Activated naive CD8-positive, alpha-beta T cell (primary cell): Measurements from ENCODE around the gene PDGFRB.
A peak's percentile ranks its signal among the peaks of the same experiment; 100 is the strongest.

ENCODE experiments used
- H3K27ac Mint-ChIP-seq: one replicate; pipeline ENCODE4 v1.8.0; 2021; ENCODE audit warnings: mixed read lengths
- H3K27me3 Mint-ChIP-seq: one replicate; pipeline ENCODE4 v1.8.0; 2021; ENCODE audit warnings: mixed read lengths
- H3K36me3 Mint-ChIP-seq: one replicate; pipeline ENCODE4 v1.8.0; 2021; ENCODE audit warnings: mixed read lengths
- H3K4me1 Mint-ChIP-seq: one replicate; pipeline ENCODE4 v1.8.0; 2021; ENCODE audit warnings: low read depth, mixed read lengths
- H3K4me3 Mint-ChIP-seq: one replicate; pipeline ENCODE4 v1.8.0; 2021; ENCODE audit warnings: mild to moderate bottlenecking, mixed read lengths
- H3K9me3 Mint-ChIP-seq: one replicate; pipeline ENCODE4 v1.8.0; 2021; ENCODE audit warnings: low read depth, mixed read lengths

PDGFRB gene

DNA sequence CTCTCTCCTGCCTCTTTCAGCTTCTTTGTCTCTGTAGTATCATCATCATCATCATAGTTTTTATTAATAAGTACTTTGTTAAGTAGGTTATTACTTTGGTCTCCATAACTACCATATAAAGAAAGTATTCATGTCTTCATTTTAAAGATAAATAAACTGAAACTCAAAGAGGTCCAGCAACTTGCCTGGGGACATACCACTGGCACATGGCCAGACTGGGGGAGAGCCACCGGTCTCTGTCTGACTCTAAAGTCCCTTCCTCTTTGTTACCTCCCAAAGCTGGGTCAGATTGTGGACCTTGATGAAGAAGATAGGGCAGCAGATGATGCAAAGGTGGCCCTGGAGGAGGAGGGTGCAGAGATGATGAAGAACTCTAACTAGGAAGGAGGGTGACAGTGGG is 19.4 kb upstream of the PDGFRB start:
- no peaks in the 10 kb centered on the region for H3K9me3 Mint-ChIP-seq
- H3K4me3 Mint-ChIP-seq = no peak overlapping the region
- no peaks in the 10 kb centered on the region for H3K36me3 Mint-ChIP-seq
- H3K27ac Mint-ChIP-seq = no peak overlapping the region
- H3K4me1 Mint-ChIP-seq = no peaks in the 10 kb centered on the region
- peaks cover 13% of the 10 kb centered on the region for H3K27me3 Mint-ChIP-seq

GRCh38 chr5:150174285-150174684 is 18.6 kb upstream of the PDGFRB start:
- Mint-ChIP-seq H3K27me3 (peaks cover 13% of the 10 kb centered on the region), H3K9me3 (no peaks in the 10 kb centered on the region), H3K27ac (no peak overlapping the region), H3K4me1 (no peaks in the 10 kb centered on the region), H3K36me3 (no peaks in the 10 kb centered on the region), H3K4me3 (no peak overlapping the region)

DNA sequence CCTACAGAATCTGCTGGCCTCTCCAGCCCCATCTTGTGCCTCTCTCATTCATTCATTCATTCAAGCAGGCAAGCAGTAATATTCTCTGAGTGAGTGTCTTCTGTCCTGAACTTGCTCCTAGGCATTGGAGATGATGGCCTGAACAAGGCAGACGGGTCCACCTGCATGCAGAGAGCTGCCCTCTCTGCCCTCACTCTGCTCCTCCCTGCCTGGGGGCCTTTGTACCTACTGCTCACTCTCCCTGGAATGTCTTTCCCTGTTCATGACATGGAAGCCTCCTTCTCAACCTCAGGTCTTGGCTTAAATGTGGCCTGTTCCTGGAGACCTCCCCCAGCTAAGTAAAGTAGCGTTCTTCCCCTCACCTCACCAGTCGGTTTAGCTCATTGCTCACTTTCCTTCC is 17.5 kb upstream of the PDGFRB start:
- no peaks in the 10 kb centered on the region for H3K36me3 Mint-ChIP-seq
- H3K27ac Mint-ChIP-seq = no peak overlapping the region
- H3K9me3 Mint-ChIP-seq = no peaks in the 10 kb centered on the region
- no peak overlapping the region for H3K4me3 Mint-ChIP-seq
- H3K4me1 Mint-ChIP-seq = no peaks in the 10 kb centered on the region
- H3K27me3 Mint-ChIP-seq = peaks cover 23% of the 10 kb centered on the region

DNA sequence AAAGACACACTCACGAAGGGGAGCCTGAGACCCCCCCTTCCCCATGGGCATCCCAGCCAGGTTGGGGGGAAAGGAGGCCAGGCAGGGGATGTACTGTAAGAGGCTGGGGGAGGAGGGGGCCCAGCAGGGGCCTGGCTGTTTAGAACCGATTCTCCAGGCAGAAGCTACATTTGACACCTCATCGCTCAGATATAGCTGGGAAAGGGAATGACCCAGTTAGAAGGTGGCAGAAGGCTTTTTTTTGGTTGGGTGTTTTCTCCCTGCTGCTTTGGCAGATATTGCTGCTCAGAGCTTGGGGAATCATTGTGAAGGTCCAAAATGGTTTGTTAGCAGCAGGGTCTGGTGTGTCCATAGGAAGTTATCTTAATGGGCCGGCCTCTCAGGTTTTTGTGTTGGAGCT is 16.9 kb upstream of the PDGFRB start:
- H3K4me3 Mint-ChIP-seq = no peak overlapping the region
- peaks cover under 1% of the 10 kb centered on the region for H3K4me1 Mint-ChIP-seq
- H3K27ac Mint-ChIP-seq = no peak overlapping the region
- peaks cover 24% of the 10 kb centered on the region for H3K27me3 Mint-ChIP-seq
- no peaks in the 10 kb centered on the region for H3K9me3 Mint-ChIP-seq
- no peaks in the 10 kb centered on the region for H3K36me3 Mint-ChIP-seq

GRCh38 chr5:150172145-150172544 is 16.5 kb upstream of the PDGFRB start:
- Mint-ChIP-seq H3K4me3 (no peak overlapping the region), H3K4me1 (peaks cover 3% of the 10 kb centered on the region), H3K27ac (no peak overlapping the region), H3K36me3 (no peaks in the 10 kb centered on the region), H3K27me3 (peaks cover 27% of the 10 kb centered on the region), H3K9me3 (no peaks in the 10 kb centered on the region)

DNA sequence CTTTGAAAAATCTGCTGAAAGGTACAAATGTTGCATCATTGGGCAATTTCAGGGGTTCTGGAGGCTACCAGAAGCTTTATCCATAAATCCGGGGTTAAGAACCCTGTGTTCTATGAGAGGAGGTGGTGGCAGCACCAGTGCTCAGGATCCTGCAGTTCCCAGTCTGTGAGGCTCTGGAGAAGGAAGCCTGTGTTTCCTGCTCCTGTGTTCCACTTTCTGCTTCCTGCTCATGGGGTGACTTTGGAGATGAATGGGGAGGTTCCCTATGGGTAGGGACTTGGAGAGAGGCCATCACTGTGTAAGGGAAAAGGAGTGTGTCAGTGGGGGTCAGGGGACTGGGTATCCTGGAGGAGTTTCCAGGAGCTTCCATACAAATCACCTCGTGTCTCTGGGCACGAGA is 13.2 kb upstream of the PDGFRB start:
- H3K27me3 Mint-ChIP-seq = peaks cover 30% of the 10 kb centered on the region
- H3K9me3 Mint-ChIP-seq = no peaks in the 10 kb centered on the region
- no peak overlapping the region for H3K27ac Mint-ChIP-seq
- H3K36me3 Mint-ChIP-seq = no peaks in the 10 kb centered on the region
- peaks cover 3% of the 10 kb centered on the region for H3K4me1 Mint-ChIP-seq
- H3K4me3 Mint-ChIP-seq = no peak overlapping the region

DNA sequence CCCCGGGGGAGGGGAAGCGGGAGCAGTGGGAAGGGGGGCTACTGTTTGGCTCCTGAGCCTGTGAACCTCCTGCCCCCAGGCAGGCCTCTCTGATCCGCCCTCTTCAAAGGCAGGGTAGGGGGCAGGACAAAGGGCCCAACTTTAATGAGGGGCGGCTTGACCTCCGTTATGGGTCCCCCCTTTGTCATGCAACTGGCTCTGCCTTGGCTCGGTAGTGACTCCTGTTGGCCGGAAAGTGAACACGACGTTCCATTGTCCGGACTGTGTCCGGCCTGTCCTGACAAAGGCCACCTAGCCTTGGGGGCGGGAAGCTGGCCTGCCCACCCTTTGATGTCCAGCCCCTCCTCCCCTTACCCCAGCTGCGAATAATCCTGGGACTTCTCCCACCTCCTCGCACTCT is 12.3 kb upstream of the PDGFRB start:
- H3K4me3 Mint-ChIP-seq = no peak overlapping the region
- peaks cover 3% of the 10 kb centered on the region for H3K4me1 Mint-ChIP-seq
- H3K9me3 Mint-ChIP-seq = no peaks in the 10 kb centered on the region
- H3K27ac Mint-ChIP-seq = no peak overlapping the region
- H3K27me3 Mint-ChIP-seq = peaks cover 28% of the 10 kb centered on the region
- H3K36me3 Mint-ChIP-seq = no peaks in the 10 kb centered on the region

DNA sequence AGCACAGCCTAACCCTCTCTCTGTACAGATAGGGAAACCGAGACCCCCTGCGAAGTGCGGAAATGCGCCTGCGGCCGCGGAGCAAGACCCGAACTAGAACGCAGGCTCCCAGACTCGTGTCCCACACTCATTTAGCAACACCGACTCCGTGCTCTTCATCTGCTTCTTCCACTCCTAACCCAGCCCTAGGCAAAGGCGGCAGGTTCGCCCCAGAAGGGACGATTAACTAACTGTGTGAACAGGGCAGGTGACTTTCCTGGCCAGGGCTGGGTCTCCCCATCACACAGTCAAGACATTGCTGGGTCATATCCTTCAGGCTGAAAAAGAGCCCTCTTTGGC is 11.8 kb upstream of the PDGFRB start:
- H3K4me3 Mint-ChIP-seq = no peak overlapping the region
- H3K27ac Mint-ChIP-seq = no peak overlapping the region
- H3K4me1 Mint-ChIP-seq = peaks cover 3% of the 10 kb centered on the region
- no peaks in the 10 kb centered on the region for H3K36me3 Mint-ChIP-seq
- peaks cover 28% of the 10 kb centered on the region for H3K27me3 Mint-ChIP-seq
- H3K9me3 Mint-ChIP-seq = no peaks in the 10 kb centered on the region

DNA sequence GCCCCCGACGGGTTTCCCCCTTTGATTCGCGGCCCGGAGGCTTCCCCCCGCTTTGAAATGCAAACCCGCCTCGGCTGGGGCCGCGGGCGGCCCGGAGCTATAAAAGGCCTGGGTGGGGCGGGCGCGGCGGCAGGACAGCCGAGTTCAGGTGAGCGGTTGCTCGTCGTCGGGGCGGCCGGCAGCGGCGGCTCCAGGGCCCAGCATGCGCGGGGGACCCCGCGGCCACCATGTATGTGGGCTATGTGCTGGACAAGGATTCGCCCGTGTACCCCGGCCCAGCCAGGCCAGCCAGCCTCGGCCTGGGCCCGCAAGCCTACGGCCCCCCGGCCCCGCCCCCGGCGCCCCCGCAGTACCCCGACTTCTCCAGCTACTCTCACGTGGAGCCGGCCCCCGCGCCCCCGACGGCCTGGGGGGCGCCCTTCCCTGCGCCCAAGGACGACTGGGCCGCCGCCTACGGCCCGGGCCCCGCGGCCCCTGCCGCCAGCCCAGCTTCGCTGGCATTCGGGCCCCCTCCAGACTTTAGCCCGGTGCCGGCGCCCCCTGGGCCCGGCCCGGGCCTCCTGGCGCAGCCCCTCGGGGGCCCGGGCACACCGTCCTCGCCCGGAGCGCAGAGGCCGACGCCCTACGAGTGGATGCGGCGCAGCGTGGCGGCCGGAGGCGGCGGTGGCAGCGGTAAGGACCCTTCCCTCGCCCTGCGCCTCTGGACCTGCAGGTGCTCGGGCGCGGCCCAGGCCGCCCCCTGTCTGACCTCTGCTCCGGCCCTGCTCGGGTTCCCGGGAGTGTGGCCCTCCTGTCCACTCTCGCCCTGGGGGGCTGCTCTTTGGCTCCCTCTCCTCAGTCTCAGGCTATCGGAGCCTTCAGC is 11.2 kb upstream of the PDGFRB start, which contains the start of gene CDX1:
Gene CDX1 (plus strand): TSS at position 129 of the 862 bp plus-strand sequence. CDS start 99 bp downstream, at position 228.
- Mint-ChIP-seq H3K4me1 (peaks cover 3% of the 10 kb centered on the region), H3K4me3 (no peak within 1 kb of the TSS), H3K27ac (no peak within 1 kb of the TSS), H3K36me3 (no peaks in the 10 kb centered on the region), H3K27me3 (peaks cover 24% of the 10 kb centered on the region), H3K9me3 (no peaks in the 10 kb centered on the region)

GRCh38 chr5:150166037-150166649 is 10.5 kb upstream of the PDGFRB start:
- Mint-ChIP-seq H3K27me3 (peaks cover 24% of the 10 kb centered on the region), H3K4me3 (no peak overlapping the region), H3K36me3 (no peaks in the 10 kb centered on the region), H3K4me1 (peaks cover 3% of the 10 kb centered on the region), H3K27ac (no peak overlapping the region), H3K9me3 (no peaks in the 10 kb centered on the region)

DNA sequence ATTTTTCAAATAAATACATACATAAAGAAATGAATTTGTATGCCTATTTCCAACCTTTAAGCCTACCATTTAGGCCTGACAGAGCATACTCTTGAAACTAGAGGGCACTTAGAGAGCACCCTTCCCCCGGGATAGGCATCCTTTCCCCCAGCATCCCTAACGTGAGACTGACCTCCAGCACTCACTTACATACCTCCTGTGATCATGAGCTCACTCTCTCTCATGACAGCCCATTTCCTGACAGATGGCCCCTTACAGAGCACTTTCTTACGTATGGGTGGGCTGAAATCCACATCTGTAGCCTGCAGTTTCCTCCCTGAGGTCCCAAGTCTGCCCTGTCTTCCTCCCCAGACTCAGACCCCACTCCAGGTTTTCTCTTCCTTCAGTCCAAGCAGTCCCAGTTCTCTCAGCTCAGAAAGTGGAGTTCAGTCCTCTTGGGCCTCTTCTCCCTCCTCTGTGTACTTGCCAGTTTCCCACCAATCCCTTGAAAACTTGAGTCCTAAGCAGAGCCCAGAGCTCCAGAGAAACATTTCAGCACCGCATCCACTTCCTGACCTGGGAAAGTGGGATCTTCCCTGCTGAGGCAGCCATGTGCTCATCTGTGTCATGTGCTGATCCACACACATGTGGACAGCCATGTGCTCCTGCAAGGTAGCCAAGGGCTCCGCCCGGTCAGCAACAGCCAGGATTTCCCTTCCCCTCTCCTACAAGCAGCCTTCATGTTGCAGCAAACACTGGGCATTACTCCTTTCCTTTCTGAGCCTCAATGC is 8.8 kb upstream of the PDGFRB start:
- Mint-ChIP-seq H3K9me3 (no peaks in the 10 kb centered on the region), H3K4me3 (no peak overlapping the region), H3K4me1 (peaks cover 3% of the 10 kb centered on the region), H3K27me3 (peaks cover 18% of the 10 kb centered on the region), H3K27ac (peak overlapping the region; percentile 16), H3K36me3 (no peaks in the 10 kb centered on the region)

GRCh38 chr5:150163547-150164059 is 8.0 kb upstream of the PDGFRB start:
- H3K27me3 Mint-ChIP-seq = peaks cover 13% of the 10 kb centered on the region
- H3K36me3 Mint-ChIP-seq = no peaks in the 10 kb centered on the region
- no peak overlapping the region for H3K27ac Mint-ChIP-seq
- H3K4me3 Mint-ChIP-seq = no peak overlapping the region
- H3K4me1 Mint-ChIP-seq = peaks cover 3% of the 10 kb centered on the region
- H3K9me3 Mint-ChIP-seq = no peaks in the 10 kb centered on the region

DNA sequence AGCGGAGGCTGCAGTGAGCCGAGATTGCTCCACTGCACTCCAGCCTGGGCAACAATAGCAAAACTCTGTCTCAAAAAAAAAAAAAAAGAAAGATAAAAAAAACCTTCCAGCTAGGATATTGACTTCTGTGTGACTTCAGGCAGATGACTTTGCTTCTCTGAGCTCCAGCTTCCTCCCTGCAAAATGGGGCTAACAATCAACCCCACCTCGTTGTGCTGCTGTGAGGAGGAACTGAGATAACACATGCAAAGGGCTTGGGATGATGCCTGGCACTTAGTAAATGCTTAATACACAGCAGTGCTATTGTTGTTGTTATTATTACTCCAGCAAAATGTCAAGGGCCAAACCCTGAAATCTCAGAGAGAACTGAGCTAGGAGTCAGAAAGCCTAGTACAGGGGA is 7.4 kb upstream of the PDGFRB start:
- Mint-ChIP-seq H3K4me3 (no peak overlapping the region), H3K27ac (no peak overlapping the region), H3K9me3 (no peaks in the 10 kb centered on the region), H3K4me1 (peaks cover 3% of the 10 kb centered on the region), H3K27me3 (peaks cover 8% of the 10 kb centered on the region), H3K36me3 (no peaks in the 10 kb centered on the region)

- H3K4me3 Mint-ChIP-seq = no peak overlapping the region
- H3K27ac Mint-ChIP-seq = no peak overlapping the region
- H3K36me3 Mint-ChIP-seq = no peaks in the 10 kb centered on the region
- peaks cover 5% of the 10 kb centered on the region for H3K27me3 Mint-ChIP-seq
- no peaks in the 10 kb centered on the region for H3K9me3 Mint-ChIP-seq
- H3K4me1 Mint-ChIP-seq = no peaks in the 10 kb centered on the region
Measured at GRCh38 chr5:150162142-150162513, 6.5 kb upstream of the PDGFRB start.
